ENCODE data around the gene RAPGEF1.

DNA sequence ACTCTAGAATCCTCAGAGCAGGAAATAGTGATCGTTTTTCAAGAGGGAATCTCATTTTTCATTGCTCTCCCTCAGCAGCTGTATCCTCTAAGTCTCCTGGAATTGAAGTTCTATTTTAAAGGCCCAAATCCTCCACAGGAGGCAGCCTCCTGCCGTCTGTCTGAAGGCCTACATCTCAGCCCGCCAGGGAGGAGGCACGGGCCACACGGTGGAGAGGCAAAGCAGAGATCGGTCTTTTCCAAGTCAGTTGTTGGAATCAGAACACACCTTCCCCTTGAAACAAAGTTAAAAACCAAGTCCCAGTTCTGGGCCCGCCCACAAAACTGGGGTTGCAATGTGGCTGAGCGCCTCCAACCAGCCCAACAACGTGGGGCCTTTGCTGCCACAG is 68.7 kb downstream of the RAPGEF1 start:
- TF ChIP-seq EZH2 (IDR thresholded peaks at IDR 0.05; ENCODE audit: borderline replicate concordance, low read depth, low read length, poor library complexity, severe bottlenecking) (no peak), CTCF (conservative IDR thresholded peaks at IDR 0.05; ENCODE audit: low read depth, low read length) (peak; percentile 34; the same call in 1 of the 2 replicates)

Data from A673 (cell line).